Fibroblast of villous mesenchyme (primary cell): ENCODE data around the gene ZNF292. TPM values are rescaled to one million over a fixed set of nuclear protein-coding genes. Genes with fewer than 3 reads are reported as not detected.

Source experiments
- DNase-seq: peaks from one replicate; pipeline ENCODE4 v3.0.0-alpha.2; 2010; ENCODE audit warnings: low read depth
- H3K4me3 ChIP-seq: 2 replicates; pipeline ENCODE4 v1.5.1; 2011; ENCODE audit warnings: low read depth, mild to moderate bottlenecking, low read length
- CTCF ChIP-seq: IDR thresholded peaks from 2 replicates; pipeline ENCODE4 v1.5.1; 2012; ENCODE audit warnings: low read depth, mild to moderate bottlenecking, low read length; ENCODE audit not compliant: insufficient read depth
- total RNA-seq: library from RNA; depleted of rRNA; stranded (reverse); fragments of >200 nt; gene quantifications from 2 replicates; pipeline ENCODE4 v1.2.3, GENCODE V29; 2012

The ZNF292 gene
- 27.7 and 32.8 TPM in 2 replicates for total RNA-seq

GRCh38 chr6:87154993-87155841 is at the start of gene ZNF292:
TSS of gene ZNF292 (plus strand) at chr6:87155565. CDS start at chr6:87155592, 27 bp downstream.
- peak; percentile 97 for DNase-seq
- H3K4me3 ChIP-seq: peak within 1 kb of the TSS; percentile 96
- no peak for TF ChIP-seq CTCF

GRCh38 chr6:87105823-87106222 is 49.5 kb upstream of the ZNF292 start:
- no peak overlapping the region for H3K4me3 ChIP-seq
- TF ChIP-seq CTCF: no peak
- DNase-seq: peak; percentile 28

DNA sequence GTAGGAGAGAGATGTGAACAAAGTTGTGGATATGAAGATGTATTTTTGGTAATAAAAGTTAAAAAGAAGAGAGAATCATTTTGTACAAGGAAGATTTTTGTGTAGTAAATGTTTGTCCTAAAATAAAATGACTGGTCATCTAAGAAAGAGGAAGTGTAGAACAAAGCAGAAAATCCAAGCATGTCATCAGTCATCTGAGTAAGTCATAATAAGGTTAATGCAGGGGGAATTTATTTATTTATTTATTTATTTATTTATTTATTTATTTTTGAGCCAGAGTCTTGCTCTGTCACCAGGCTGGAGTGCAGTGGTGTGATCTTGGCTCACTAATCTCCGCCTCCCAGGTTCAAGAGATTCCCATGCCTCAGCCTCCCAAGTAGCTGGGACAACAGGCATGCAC is 44.7 kb upstream of the ZNF292 start:
- no peak overlapping the region for H3K4me3 ChIP-seq
- no peak for DNase-seq
- TF ChIP-seq CTCF: no peak

- DNase-seq: no peak
- no peak overlapping the region for H3K4me3 ChIP-seq
- no peak for TF ChIP-seq CTCF
These were observed 39.8 kb upstream of the ZNF292 start for GRCh38 chr6:87115402-87116135.

GRCh38 chr6:87116922-87117321 is 38.4 kb upstream of the ZNF292 start:
- no peak overlapping the region for H3K4me3 ChIP-seq
- no peak for DNase-seq
- no peak for TF ChIP-seq CTCF

- H3K4me3 ChIP-seq: no peak overlapping the region
- no peak for TF ChIP-seq CTCF
- no peak for DNase-seq
These were observed 37.3 kb upstream of the ZNF292 start for GRCh38 chr6:87118054-87118453.
